Lung microvascular endothelial cell (primary cell): ENCODE results near the gene NLRP10. TPM values are rescaled to one million over a fixed set of nuclear protein-coding genes. Genes with fewer than 3 reads are reported as not detected.

Source experiments
- total RNA-seq: library from RNA; depleted of rRNA; stranded (reverse); fragments of >200 nt; gene quantifications from 2 replicates; pipeline ENCODE4 v1.2.1, GENCODE V29; 2014

Gene NLRP10
- total RNA-seq, 1 donor from 2014 or later = not detected

Other genes with a start within 250 kb of the NLRP10 start
- gene OR5P2, start 168.5 kb downstream of the NLRP10 start, total RNA-seq = not detected in 2 replicates
- gene OR5P3, start 134.6 kb downstream of the NLRP10 start, total RNA-seq = not detected in 2 replicates
- not detected in 2 replicates for gene OR10A6, start 34.2 kb downstream of the NLRP10 start, total RNA-seq
- gene OR10A3, start 23.7 kb downstream of the NLRP10 start, total RNA-seq = not detected in 2 replicates
- 200 and 271 TPM in 2 replicates for gene EIF3F, start 21.9 kb upstream of the NLRP10 start, total RNA-seq
- 0.60 and 0.65 TPM in 2 replicates for gene TUB, start 115.8 kb upstream of the NLRP10 start, total RNA-seq
- gene RIC3, start 203.6 kb upstream of the NLRP10 start, total RNA-seq = not detected in 2 replicates